Tibial nerve (tissue), 3 donors: Measurements from ENCODE around the gene ADAMTS3.

ENCODE experiments used
- CTCF ChIP-seq, 5 experiments: fragments of 200-600 bp in 3 of 5; fragments of 450-650 bp in 2 of 5; sonication (generic) in 3 of 5; IDR thresholded peaks; one replicate each; pipeline ENCODE4 v1.5.1; 2016 to 2019; ENCODE audit warnings: antibody characterized with exemption in 5 of 5, mild to moderate bottlenecking in 3 of 5, moderate library complexity in 2 of 5
- POLR2A ChIP-seq, 2 donors: fragments of 450-650 bp; IDR thresholded peaks; one replicate each; pipeline ENCODE4 v1.6.1; 2017; ENCODE audit warnings: antibody characterized with exemption in 2 of 2, mild to moderate bottlenecking in 2 of 2, moderate library complexity in 2 of 2

- TF ChIP-seq POLR2A (IDR thresholded peaks at IDR 0.05) (no peak), CTCF (IDR thresholded peaks at IDR 0.05) (peak; percentile 30 to 65 (median 47))
Measured at GRCh38 chr4:72295966-72296557, 273.0 kb downstream of the ADAMTS3 start.
